HG03095 (cell line): ENCODE data around the gene PDCD4.
A peak's percentile ranks its signal among the peaks of the same experiment; 100 is the strongest.

Experiments used
- ATAC-seq: cut with Tn5 transposase; IDR thresholded peaks from one replicate; pipeline ENCODE4 v1.9.1; 2021; ENCODE audit warnings: moderate library complexity; ENCODE audit not compliant: unreplicated experiment

Gene PDCD4

DNA sequence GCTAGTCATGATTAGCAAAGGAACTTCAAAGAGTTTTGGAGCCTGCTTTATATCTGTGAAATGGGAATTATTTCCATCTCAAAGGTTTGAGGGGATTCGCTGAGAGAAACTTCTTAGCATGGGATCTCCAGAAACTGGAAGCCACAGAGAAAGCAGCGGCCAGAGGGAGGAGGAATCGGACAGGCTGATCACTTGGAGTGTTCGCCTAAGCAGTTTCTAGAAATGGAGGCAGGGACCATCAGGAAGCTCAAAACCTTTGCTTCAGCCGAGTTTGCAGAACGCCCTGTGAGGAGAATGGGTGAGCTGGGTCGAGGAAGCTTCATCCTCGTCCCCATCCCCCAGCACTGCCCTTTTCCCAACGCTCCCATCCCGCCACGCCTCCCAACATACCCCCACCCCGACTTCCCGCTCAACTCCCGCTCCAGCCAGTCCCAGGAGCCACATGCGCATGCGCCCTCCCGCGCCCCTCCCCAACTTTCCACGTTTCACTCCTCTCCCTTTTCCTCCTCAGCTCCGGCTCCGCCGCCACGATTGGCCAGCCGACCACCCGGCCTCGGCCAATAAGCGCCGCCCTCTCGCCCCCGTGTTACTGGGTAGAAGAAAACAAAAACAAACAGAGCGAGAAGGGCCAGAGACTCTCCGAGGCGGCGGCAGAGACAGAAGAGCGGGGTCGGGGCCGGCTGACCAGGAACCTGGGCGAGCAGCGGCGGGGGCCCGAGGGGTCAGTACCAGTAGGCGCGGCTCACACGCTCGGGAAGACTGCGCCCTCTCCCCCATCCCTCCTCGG is at the start of gene PDCD4:
Gene PDCD4 (plus strand): TSS at position 631 of the 787 bp plus-strand sequence. CDS start 4,100 bp downstream, outside the sequence.
- ATAC-seq: peak; percentile 66

DNA sequence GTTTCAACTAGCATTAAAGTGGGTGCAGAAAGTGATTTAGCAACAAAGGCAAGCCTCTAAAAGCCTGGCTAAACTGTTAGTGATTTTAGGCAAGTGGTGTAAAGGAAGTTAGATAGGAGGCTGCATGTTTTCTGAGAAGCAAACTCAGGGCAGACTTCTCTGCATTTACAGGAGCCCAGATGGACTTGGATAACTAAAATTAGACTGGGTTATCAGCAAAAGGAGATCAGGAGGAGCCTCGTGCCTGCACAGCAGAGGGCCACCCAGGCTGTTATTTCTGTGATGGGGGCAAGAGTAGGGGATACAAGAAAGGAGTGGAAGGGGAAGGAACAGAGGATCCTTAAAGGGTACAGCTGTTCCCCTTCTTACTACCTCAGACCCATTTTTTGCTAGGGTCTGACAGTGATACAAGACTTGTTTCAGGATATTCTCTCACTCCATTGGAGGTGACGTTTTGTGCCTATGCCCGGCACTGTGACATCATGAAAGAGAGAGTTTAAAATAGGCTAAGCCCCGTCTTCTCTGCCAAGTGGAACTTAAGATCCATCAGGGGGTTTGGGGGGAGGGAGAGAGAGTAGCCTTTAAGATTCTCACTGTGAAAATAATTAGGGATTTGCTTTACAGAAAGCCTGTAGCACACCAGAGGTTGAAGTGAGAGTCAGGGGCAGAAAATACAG is 49.6 kb upstream of the PDCD4 start:
- ATAC-seq: no peak

DNA sequence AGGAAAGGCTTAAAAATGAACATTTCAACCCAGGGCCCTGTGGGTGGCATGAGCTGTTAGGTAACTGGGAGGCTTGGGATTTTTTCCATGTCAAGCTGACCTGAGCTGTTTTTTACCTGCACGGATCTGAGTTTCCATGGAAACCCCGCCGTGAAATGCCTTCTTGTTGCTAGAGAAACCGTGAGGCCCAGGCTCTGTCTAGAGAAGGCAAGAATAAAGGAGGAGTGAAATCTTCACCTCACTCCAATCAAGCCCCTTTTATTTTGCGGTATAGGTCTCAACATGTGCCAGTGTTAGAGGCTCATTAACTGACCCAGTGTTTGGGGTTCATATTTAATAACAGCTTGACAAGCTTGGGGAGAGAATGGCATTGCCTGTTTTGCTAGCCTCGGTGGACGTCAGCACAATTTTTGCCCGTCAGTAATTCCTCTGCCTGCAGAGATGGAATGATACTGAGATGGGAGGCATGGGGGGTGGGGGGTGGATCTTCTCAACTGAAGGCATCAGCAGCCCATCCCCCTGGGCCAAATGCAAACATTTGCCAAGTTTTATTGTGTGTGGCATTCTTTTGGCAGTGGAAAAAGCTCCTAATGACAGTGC is 48.9 kb upstream of the PDCD4 start:
- no peak for ATAC-seq

DNA sequence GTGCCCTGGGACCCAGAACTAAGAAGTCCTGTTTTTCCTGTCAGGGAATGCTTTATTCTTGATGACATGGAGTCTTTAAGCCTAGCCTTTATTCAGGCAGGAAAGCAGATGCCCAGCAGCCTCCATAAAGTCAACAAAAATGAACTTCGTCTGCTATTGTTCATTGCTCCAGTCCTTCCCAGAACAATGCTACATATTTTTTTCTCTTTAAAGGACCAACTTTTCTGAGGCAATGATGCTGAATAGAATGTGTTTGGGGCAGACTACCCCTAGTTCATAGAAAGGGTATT is 47.6 kb upstream of the PDCD4 start:
- ATAC-seq: no peak

DNA sequence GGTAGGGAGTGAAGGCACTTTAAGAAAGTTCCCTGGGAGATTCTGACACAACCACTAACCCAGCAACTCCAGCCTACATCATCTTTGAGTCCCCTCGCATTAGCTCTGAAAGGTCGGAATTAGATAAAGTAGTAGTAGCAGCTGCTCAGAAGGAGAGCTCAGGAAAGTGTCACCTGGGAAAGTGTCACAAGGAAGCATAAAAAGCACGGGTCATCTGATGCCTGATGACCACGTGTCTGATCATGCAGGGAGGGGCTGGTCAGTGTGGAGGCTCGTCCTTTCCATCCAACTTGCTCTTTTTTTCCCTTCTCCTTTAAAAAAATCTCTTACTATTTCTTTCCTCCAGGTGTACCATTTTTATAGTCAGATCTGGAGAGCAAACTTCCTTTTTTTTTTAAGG is 47.1 kb upstream of the PDCD4 start:
- no peak for ATAC-seq

DNA sequence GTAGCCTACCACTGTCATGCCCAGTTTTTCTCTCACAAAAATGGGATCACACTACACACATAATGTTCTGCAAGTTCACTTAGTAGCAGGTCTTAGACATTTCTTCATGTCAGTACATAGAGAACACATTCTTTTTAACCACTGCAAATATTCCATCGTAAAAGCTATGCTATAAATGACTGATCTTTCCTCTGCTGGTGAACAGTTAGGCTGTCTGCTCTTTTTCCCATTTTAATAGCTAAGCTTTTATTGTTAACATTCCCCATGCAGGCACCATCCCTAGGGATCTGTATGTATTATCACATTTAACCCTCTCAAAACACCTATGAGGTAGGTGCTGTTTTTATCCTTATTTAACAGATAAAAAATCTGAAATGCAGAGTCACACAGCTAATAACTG is 46.2 kb upstream of the PDCD4 start:
- ATAC-seq: no peak

DNA sequence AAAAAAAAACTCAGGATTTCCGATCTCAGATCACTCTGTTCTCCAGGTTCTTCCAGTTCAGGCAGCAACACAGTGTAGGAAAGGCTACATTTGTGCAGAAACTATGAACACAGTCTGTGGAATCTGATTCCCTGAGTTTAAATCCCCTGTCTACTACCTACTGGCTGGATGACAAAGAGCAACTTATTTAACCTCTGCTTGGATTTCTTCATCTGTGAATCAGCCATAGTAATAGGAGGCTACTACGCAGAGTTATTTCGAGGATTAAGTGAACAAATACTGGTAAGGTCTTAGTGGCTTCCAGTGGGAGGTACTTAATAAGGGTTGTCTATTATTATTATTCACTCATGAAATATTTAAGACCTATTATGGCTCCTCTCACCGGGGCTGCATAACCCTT is 44.3 kb upstream of the PDCD4 start:
- ATAC-seq: no peak

DNA sequence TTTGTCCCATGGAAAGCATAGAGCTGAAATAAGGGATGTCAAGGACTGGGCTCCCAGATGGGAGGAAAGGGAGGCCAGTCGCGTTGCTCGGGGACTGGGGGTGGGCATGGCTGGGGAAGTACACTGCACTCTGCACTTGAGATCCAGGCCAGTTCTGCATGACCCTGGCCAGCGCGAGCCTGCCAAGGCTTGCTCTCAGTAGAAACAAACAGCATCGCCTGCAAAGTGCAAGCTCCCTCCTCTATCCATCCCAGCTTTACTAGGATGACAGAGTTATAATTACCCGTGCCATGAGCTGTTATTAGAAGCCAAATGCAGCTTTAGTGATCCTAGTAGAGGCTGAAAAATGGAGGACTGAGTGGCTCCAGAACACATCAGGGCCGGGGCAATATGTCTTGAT is 43.9 kb upstream of the PDCD4 start:
- no peak for ATAC-seq

DNA sequence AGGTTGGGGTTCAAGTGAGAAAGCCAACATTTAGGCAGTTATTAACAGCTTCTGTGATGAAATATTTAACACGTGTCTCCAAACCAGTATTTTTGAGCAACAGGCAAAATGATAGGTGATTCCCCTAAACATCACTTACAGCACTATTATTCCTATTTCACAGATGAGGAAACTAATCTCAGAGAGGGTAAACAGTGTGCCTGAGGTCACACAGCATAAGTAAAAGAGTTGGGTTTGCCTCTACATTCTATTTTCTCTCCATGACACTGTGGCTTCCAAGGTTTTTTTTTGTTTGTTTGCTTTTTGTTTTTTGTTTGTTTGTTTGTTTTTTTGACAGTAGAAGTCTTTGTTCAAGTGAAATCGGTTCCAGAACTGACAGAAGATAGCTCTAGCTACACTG is 43.2 kb upstream of the PDCD4 start:
- no peak for ATAC-seq

DNA sequence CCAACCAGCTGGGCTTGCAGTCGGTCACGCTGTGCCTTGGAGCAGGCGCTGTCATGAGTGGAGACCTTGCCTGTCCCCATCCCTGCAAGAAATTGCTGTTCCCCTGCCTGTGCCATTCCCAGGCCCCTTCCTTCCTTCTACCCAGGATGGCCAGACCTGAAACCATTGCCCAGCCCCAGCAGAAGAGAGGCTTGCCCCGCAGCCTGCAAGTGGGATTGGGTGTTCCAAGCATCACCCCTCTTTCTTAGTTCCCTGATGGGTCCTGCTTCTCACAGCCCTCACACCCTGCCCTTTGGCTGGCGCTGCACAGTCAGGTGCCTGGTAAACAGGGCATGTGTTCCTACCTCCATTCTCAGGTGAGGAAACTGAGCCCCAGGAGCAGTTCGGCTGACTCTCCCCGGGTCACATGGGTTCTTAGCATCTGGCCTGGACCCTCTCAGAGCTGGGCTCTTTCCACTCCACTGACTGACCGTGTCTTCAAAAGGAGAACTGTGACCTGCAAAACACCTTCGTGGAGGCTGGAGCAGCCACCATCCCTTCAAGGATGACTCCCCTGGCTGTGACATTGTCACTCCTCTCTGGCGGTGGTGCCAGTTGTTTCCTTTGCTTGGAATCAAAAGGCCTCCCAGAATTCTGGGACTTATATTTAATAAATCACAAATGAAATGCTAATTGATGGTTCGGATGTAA is 41.9 kb upstream of the PDCD4 start:
- ATAC-seq: no peak

DNA sequence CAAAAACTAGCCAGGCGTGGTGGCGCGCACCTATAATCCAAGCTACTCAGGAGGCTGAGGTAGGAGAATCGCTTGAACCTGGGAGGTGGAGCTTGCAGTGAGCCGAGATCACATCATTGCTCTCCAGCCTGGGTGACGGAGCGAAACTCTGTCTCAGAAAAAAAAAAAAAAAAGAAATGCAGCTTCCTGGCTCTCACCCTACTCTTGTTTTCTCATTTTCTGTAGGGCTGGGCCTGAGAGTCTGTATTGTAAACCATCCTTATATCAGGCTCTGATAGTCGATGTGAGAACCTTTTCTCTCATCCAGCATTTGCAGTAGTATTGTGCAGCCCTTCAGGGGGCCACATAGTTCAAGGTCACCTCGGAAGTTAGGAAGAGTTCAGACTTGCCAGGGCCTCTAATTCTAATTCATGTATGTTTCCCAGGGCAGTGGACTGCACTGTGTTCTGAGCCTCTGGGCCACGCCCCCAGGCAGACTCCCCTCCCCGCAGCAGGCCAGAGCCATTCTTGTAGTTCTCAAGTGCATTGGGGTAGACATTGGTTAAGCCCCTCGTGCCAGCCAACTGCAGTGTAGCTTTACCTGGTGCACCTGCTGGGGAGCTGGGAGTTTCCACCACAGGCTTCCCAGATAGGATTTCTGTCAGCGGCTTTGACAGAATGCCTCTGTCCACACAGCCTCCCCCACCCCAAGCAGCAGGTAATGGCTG is 38.3 kb upstream of the PDCD4 start:
- no peak for ATAC-seq

DNA sequence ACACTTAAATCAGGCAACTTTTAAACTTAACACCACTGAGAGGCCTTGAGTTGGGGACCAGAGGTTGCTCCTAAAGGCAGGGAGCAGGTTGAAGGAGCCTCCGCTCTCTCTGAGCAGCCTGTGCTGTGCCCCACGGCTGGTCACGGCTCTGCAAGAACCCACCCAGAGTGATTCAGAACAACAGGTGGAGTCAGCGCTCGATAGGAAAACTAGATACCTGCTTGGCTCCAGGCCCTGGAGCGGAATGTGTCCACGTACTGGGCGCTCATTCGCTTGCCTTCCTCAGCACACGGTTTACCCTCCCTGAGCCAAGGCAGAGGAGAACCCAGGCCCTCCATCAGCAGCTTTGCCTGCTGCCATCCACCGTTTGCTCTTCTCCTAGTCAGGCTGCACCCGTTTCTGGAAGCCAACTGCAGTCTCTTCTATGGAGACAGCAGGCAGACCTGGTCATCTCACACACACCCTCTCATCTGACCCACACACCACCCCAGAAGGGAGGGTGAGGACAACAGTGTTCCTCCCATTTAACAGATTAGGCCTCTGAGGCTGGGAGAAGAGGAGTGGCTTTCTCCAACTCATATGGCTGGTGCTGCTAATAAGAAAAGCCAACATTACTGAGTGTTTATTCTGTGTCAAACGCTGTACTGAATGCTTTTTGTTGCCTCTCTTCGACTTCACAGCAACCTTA is 37.6 kb upstream of the PDCD4 start:
- no peak for ATAC-seq

DNA sequence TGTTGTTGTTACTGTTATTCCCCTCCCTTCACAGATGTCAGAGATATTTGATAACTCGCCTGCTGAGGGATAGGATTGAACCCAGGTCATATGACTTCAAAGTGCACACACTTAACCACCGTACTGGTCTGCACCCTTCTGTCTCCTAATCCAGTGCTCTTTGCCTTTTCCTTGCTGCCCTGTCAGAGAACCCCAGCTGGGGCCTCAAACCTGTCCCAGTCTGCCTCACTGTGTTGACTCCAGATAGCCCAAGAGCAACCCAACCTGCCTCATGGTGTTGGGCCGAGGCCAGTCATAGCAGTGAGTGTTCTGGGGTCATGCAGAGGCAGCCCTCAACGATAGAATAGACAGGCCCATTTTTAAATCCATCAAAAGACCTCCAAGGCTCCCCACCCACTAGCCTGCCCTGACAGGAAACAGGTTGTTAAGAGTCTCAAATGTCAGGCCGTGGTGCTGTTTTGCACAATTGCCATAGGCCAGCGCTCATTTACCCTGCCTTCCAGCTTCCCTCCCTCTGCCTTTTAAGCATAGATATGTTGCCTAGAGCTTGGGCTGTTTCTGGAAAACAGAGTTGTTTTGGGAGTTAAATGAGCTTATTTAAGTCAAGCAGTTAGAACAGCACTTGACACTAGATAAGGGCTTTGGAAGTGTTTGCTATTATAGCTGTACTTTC is 37.0 kb upstream of the PDCD4 start:
- no peak for ATAC-seq

DNA sequence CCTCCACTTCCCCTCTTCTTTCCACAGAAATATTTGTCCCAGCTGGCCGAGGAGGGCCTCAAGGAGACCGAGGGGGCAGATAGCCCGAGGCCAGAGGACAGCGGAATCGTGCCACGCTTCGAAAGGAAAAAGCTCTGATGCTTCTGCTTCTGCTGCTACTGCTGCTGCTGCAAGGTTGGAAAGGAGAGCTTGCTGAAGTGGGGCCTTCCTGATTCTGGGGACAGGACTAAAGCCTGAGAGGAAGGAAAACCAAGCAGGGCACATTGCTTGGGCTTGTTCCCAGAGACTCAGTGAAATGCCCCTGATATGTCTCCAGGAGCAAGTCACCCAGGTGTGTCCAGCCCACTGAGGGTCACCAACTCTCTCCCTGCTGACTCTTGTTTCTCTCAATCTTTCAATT is 35.9 kb upstream of the PDCD4 start:
- no peak for ATAC-seq

DNA sequence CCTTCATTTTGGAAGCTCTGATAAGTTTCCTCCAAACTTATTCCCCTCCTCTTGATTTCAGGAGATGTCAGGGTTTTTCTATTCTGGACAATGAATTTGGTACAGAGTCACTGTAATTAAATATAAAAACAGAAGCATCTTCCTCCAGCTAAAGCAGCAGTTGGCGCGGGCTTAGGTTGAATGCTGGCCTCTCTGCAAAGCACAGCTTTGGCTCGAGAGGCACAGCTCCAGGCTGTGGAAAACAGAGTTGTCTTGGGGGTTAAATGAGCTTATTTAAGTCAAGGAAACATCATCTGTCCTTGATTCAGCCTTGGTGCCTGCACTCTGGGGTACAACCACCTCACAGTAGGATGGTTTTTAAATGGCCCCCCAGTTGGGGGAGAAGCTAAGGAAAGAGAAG is 35.0 kb upstream of the PDCD4 start:
- ATAC-seq: no peak

DNA sequence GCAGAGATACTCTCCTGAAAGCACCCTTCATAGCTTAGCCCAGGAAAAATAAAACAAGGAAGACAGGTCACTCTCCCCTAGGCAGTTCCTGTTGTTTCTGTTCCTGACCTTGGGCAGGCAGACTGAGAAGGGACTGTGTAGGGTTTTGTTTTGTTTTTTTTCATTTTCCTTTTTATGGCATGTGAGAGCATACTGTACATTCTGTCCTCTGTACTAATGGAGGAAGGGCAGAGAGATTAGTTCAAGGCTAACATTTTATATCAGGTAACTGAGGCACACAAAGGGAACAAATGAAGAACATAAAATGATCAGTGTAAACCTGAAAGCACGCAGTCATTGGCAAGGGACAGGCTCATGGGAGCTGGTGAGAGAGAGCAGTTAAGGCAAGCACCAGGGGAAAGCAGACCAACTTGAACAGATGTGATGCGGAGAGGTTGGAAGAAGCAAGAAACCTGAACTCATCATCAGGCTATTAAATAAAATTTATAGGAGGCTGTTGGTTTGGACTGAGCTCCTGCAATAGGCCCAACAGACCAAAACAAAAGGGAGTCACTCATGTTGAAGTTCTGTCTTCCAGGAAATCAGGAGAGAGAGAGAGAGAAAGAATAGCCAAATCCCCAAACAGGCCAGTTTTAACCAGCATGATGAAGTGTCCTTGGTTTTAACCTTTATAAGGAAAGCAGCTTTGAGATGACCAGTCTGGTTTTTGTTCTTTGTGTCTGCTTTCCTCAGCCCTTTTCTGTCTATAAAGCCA is 34.1 kb upstream of the PDCD4 start:
- no peak for ATAC-seq

DNA sequence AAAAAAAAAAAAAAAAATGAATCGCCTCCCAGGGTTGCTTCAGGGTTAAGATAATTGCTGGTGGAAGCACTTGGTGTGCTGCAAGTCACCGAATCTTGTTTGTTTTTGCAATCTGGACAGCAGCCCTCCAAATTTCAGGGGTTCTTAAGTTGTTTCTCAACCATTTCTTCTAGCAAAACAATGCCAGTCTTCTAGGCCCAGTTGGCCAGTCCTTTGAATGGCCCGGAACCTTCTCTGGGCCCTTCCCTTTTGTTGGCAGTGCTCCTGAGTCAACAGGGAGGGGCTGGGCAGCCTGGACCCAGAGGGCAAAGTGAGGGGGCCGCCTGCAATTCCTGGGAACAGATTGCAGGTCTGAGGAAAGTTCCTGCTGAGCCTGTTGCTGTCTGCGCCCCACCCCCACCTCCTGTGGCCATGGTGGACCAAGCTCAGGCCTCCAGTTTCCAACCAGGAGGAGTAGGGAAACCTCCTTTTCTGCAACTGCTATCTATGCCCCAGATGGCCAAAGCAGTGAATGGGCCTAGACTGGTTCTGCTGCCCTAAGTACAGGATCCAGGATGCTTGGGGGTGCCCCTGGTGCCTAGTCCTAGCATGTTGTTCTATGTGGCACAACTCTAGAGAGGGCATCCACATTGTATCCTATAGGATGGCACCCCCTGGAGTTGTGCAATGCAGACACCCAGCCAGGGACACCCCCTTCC is 31.4 kb upstream of the PDCD4 start:
- no peak for ATAC-seq

DNA sequence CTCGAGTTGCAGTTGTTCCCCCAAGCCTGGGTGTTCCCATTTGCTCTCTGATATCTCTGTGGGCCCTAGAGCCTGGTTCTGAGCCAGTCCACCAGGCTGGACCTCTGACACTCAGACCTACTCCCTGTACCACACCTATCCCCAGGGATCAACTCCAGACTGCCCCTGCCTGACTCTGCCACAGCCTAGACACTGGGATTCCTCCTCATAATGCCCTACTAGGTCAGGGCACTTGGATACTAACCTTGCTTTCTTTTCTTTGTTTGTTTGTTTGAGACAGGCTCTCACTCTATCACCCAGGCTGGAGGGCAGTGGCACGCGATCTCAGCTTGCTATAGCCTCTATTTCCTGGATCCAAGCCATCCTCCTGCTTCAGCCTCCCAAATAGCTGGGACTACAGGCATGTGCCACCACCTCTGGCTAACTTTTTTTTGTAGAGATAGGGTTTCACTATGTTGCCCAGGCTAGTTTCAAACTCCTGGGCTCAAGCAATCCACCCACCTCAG is 30.8 kb upstream of the PDCD4 start:
- ATAC-seq: no peak
